ENCODE results near the gene SLF2.

Gene SLF2

DNA sequence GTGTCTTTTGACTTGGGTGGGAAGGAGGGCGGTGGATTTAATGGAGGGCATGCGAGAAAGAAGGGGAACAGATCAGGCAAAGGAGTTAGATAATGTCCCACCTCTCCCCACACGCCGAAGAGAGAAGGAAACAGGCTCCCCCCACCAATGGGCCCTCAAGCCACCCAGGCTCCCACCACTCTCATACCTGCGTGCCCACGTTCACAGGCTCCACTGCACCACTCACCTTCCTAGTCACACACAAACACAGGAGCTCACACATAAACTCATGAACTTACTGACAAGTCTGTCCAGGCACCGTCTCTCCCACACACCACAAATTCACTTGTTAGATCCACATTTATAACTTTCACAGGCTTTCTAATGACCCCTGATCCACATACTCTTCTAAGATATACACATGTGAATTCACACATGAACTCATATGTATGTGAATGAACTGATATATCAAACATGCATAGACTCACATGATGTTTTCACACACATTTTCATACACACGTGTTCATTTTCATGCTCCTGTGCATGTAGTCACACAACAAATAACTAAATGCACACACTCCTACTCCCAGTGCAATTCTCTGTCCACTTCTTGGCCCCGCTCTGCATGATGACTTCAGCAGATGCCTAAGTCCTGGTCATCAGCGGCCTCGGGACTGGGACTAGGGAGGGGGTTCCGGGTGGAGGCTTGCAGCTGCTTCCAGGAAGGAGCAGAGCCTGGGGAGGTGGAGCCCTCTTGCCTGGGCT lies 88.3 kb downstream of the SLF2 start:
- no peak for DNase-seq

DNA sequence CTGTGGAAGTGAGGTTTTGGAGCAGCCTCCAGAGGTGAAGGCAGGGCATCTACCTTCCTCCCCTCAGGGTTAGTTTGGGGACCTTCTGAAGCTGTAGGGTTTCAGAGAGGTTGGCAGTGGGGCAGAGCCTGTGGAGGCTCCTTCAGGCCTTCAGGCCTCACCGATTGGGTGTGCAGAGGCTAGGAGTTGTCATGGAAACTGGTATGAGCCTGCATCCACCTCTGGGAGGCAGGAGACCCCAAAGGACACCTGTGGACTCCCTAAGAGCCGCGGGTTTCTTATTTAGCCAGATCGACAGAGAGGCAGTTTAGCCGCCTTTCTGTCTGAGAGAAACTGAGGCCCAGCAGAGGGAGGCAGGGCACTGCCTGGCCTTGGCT lies 88.9 kb downstream of the SLF2 start:
- DNase-seq, result no peak

DNA sequence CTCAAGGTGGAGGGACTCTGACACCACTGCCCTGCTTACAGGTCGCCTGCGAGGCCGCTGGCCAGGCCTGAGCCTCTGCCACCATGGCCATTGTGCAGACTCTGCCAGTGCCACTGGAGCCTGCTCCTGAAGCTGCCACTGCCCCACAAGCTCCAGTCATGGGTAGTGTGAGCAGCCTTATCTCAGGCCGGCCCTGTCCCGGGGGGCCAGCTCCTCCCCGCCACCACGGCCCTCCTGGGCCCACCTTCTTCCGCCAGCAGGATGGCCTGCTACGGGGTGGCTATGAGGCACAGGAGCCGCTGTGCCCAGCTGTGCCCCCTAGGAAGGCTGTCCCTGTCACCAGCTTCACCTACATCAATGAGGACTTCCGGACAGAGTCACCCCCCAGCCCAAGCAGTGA lies 89.7 kb downstream of the SLF2 start:
- no peak for DNase-seq

DNA sequence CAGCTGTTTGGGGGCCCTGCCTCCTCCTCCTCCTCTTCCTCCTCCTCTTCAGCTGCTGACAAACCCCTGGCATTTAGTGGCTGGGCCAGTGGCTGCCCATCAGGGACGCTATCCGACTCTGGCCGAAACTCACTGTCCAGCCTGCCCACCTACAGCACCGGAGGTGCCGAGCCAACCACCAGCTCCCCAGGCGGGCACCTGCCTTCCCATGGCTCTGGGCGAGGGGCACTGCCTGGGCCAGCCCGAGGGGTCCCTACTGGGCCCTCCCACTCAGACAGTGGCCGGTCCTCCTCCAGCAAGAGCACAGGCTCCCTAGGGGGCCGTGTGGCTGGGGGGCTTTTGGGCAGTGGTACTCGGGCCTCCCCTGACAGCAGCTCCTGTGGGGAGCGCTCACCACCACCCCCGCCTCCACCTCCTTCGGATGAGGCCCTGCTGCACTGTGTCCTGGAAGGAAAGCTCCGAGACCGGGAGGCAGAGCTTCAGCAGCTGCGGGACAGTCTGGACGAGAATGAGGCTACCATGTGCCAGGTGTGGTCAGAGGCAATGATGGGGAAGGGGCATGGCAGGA lies 91.0 kb downstream of the SLF2 start:
- no peak for DNase-seq

DNA sequence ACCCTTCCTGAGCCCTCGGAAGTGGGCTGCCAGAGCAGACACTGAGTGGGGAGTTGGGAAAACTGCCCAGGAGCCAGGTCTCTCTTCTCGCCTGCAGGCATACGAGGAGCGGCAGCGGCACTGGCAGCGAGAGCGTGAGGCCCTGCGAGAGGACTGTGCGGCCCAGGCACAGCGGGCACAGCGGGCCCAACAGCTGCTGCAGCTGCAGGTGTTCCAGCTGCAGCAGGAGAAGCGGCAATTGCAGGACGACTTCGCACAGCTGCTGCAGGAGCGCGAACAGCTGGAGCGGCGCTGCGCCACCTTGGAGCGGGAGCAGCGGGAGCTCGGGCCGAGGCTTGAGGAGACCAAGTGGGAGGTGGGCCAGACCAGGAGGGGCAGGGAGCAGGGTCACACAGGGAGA lies 92.6 kb downstream of the SLF2 start:
- no peak for DNase-seq

DNA sequence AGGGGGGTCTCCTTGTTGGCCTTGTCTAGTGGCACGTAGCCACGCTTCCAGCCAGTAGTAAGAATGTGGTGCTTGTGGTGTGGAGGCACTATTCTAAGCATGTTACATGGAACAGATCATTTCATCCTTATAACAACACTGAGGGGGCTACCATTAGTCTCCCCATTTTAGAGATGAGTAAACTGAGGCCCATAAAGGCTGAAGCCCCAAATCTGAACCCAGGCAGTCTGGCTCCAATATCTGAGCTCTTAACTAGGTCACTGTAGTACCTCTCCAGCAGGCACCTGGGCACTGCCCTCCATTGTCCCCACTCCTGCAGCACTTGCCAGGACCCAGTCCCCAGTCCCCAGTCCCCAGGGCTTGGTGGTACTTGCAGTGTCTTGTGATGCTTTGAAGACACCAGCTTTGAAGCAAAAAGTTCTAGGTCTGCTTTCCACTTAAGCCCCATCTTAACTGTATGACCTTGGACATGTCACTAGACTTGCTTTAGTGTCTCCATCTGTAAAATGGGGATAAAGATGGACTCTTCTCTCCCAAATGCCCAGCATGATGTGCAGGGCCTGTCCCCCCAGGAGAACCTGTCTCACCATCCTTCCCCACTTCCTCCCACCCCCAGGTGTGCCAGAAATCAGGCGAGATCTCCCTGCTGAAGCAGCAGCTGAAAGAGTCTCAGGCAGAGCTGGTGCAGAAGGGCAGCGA lies 93.3 kb downstream of the SLF2 start:
- DNase-seq, result no peak

DNA sequence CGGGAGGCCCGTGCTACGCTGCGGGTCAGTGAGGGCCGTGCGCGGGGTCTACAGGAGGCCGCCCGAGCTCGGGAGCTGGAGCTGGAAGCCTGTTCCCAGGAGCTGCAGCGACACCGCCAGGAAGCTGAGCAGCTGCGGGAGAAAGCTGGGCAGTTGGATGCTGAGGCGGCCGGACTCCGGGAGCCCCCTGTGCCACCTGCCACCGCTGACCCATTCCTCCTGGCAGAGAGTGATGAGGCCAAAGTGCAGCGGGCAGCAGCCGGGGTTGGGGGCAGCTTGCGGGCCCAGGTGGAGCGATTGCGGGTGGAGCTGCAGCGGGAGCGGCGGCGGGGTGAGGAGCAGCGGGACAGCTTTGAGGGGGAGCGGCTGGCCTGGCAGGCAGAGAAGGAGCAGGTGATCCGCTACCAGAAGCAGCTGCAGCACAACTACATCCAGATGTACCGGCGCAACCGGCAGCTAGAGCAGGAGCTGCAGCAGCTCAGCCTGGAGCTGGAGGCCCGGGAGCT lies 93.9 kb downstream of the SLF2 start:
- DNase-seq, result no peak

DNA sequence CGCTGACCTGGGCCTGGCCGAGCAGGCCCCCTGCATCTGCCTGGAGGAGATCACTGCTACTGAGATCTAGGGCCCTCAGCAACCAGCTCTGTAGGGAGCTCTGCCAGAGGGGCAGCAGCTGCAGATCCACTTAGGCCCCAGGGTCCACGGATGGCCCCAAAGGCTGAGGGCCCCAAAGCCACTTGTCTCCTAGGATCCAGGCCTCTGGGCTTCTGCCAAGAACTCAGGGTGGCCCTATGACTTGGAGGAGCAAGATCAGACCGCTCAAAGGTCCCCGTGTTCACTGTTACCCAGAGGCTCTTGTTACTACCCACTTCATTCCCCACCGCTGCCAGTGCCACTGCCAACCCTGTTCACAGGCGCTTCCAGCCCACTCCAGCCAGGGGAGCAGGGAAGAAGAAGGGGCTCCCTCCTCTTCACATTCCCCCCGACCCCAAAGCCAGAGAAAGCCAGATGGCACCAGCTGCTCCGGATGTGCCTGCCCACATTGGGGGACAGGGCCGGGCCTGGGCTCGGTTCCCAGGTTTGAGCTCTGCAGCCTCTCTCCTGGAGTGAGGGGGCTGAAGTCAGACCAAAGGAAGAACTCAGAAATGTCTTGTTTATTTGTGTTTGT lies 94.4 kb downstream of the SLF2 start:
- peak; percentile 54 for DNase-seq

DNA sequence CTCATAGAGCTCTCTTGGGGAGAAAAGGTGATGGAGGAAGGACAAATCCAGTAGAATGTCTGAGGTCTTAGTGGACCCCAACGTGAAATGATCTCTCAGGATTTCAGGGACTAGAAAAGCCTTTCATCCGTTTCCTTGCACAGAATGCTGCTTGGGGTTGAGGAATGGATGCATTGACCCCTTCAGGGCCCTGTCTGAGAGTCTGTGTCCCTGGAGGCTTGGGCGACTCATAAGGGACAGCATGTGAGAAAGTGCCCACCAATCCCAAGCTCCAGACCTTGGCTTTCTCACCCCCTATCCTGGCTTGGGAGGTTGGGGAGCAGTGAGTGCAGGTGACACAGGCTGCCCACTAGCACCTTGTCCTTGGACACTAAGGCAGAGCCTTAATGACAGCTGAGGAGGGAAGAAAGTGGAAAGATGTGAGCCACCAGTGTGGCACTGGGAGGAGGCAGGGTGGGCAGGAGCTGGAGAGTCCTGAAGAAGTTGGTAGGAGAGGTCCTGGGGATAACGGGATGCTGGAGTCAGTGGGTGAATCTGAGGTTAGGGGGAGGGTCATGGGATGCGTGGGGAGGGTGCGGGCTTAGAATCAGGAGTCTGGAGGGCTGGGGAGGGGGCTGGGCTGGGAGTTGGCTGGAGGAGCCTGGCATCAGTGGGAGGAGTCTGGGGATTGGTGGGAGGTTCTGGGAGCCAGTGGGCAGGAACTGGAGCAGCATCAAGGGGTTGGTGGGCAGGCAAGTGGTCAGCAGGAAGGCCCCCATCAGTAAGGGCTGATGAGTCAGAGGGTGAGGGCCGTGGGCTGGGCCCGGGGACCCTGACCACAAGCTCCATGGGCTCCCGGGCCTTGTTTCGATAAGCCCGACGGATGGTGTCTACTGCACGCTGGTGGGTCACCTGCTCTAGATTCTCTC lies 95.4 kb downstream of the SLF2 start:
- no peak for DNase-seq

DNA sequence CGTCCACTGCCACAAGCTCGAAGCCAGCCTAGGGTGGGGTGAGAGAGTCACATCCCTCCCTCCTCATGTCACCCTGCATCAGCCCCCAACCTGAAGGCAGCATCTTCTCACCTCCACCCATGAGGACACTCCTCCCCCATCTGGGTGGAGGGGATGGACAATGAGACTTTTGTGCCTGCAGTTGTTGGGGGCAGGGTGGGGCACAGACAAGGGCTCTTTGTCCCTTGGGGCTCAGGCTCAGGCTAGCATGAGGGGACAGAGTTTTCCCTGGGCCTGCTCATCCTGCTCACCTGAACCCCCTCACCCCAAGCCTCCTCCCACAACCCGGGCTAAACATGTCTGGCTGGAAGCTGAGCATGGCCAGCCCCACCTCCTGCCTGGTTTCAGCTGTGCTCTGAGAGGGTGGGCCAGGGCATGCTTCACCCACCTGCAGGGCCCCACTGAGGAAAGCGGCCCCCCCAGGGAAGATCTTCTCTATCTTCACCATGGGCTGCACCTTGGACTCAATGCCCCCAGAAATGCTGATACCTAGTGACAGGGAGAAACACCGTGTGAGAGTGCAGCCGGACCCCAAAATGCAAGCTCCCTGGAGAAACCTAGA lies 96.2 kb downstream of the SLF2 start:
- DNase-seq, result no peak

DNA sequence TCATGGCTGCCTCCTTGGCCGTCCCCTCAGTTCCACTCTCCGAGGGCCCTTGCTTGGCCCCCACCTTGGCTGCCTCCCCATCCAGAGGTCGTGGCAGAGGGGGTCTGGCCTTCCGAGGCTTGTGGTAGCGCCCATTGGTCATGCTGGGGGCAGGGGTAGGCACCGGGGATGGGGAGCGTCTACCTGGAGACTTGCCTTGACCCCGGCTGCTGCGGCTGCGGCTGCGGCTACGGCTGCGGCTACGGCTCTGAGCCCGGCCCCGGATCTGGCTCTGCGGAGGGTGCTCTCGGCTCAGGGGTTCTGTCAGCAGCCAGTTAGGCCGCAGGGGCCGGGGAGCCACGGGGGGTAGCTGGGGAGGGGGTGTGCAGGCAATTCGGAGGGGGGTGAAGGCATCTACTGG lies 97.6 kb downstream of the SLF2 start:
- no peak for DNase-seq

DNA sequence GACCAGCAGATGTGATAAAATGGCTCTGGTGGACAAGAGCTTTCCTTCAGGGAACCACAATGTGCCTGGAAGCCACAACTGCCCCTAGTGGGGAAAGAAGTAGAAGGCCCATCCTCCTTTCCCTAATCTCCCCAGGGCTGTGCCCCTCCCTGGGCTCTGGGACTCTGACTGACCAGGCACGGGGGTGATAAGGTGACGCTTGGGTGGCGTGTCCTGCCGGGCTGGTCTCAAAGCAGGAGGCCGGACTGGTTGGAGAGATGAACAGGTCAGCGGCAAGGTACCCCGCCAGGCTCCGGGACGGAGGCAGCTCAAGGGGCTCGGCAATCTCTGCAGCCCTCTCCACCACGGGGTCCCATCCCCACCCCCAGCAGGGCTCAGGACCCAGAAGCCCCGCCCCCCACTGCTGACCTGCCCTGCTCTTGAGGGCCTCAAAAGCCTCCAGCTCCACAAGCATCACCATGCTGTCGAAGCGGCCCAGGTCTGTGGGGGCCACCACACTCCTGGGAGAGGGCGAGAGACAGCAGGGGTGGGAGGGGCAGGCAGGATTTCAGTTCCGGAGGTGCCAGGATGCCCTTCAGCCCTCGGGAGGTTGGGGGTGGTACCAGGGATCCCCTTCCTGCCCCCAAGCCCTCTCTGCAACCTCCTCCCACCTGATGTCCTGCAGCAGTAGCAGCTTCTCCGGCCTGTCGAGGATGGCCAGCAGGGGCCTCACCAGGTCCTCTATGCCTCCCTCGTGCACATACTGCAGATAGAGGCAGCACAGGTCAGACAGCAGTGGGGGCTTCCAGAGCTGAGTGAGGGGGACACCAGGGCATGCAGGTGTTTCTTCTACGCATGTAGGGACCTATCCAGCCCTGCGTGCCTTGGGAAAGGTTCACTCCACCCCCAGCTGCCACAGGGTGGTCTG lies 99.0 kb downstream of the SLF2 start:
- no peak for DNase-seq

DNA sequence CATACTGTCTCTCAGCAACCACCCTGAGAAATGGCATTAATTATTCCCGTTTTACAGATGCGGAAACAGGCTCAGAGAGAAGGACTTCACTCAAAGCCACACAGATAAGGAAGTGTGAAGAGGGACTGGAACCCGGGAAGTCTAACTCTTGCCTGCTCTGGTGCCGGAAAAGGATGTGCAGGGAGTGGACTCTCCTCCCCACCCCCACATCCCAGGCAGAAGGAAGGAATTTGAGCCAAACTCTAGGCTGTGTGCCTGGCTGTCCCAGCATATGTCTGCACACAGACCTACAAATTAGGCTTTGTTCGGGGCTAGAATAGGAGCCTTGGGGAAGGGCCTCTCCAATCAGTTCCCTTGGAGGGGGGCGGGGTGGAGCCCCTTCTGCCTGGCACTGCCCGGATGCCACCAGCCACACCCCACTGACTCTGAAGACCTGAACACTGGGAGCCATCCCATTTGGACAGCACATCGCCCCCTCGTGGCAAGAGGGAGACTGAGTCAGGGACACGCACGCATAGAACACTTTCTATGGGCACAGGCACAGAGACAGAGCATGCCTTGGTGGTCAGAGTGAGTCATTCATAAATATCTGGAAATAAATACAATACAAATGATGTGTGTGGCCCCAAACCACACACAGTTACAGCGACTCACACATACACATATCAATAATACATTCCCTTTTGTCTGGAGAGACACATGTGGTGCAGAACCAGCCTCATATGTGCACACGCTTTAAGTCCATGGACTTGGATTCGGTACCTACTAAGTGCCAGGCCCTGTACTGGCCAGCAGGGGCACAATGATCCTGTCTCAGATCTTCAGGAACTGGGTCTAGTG lies 100.0 kb downstream of the SLF2 start:
- DNase-seq, result no peak

DNA sequence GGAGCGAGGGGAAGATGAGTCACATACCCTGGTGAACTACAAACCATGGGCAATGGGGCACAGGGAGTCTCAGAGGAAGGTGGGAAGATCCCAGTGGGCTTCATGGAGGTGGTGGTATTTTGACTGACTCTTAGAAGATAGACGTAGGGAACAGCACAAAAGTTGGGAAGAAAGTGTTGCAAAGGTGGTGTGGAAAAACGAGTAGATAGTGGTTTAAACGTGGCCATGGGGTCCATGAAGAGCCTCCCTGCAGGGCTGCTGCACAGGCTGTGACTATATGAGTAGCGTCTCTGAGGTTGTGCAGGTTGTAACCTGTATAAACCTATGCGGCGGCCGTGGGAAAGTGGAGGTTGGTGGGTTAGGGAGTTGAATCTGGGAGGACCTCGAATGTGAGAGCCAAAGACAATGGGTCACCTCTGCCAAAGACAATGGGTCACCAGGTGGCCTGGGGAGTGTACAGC lies 100.6 kb downstream of the SLF2 start:
- no peak for DNase-seq

DNA sequence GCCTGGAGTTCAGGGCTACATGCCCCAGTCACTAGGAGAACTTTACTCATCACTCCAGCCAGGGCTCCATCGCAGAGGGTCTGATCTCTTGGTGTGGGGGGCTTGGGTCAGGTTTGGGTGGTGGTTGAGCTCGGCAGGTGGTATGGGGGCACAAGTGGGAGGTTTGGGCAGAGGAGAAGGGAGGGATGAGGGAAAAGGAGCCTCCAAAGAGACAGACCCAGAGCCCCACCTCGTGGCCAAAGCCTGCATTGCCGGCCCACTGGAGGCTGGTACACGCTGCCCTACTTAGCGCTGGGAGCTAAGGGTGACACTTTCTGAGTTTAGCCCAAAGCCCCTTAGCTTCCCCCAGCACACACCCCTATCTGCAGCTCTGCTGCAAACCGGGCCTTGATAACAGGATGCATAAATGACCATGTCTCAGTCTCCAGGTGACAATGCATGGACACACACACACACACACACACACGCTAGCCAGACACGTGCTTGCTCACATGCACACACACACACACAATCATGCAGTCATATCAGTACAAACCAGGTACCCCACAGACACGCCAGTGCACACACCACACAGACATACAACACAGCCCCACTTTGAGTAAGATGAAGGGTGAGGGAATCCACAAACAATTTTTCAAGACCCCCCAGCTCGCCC lies 101.6 kb downstream of the SLF2 start:
- no peak for DNase-seq

Data from DMS79 (cell line).